ENCODE results near the gene PDE7B.

PDE7B gene

GRCh38 chr6:136173519-136174507 is 322.3 kb downstream of the PDE7B start:
- no peak for DNase-seq (ENCODE audit: extremely low read depth in 1 of 2, low read depth in 1 of 2)

- no peak for DNase-seq (ENCODE audit: extremely low read depth in 1 of 2, low read depth in 1 of 2)
Observed at GRCh38 chr6:136174510-136174909, 323.0 kb downstream of the PDE7B start.

GRCh38 chr6:136175873-136176272 is 324.4 kb downstream of the PDE7B start:
- no peak for DNase-seq (ENCODE audit: extremely low read depth in 1 of 2, low read depth in 1 of 2)

DNA sequence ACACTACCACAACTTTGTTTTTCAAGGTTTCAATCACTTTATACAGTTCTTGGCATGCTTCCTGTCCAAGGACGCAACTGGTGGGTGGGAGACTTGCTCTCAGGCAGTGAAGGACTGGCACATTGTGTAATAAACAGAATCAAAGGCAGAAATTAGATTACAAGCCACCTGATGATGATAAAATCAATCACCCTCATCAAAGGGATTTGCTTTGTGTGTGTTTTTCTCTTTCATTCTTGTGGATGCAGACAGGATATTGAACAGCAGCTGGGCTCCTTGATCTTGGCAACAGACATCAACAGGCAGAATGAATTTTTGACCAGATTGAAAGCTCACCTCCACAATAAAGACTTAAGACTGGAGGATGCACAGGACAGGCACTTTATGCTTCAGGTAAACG is 327.2 kb downstream of the PDE7B start:
- DNase-seq (ENCODE audit: extremely low read depth in 1 of 2, low read depth in 1 of 2), result no peak

DNA sequence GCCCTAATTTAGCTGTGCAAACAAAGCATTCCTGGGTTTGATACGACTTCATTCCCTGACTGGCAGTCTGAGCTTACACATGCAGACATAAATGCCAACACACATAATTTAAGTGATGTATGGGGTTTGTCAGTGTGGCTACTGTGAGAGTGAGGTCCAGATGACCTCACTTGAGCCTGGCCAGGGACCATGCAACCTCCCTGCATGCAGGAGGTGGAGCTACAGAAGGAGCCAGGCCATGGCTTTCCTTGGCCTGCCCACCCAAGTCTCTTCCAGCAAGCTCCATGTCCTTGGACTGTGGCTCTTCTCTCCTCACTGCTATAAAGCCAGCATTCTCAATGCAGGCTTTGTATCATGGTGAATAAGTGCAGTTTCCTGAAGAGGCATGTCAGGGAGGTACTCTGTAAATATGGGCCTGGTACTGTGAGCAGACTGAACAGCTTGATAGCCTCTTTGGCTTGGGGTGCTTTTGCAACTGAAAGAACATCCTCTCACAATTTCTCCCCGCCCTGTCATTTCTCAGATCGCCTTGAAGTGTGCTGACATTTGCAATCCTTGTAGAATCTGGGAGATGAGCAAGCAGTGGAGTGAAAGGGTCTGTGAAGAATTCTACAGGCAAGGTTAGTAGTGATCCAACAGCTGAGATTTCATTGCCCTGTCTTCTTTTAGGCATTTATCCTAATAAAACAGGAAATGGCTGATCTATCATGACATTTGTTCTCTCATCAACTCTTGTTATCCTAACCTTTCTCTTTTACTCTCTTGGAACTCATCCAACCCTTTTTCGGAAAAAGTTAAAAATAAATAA is 329.4 kb downstream of the PDE7B start:
- no peak for DNase-seq (ENCODE audit: extremely low read depth in 1 of 2, low read depth in 1 of 2)

- DNase-seq (ENCODE audit: extremely low read depth in 1 of 2, low read depth in 1 of 2), result no peak
Observed at GRCh38 chr6:136181512-136181833, 330.0 kb downstream of the PDE7B start.

DNA sequence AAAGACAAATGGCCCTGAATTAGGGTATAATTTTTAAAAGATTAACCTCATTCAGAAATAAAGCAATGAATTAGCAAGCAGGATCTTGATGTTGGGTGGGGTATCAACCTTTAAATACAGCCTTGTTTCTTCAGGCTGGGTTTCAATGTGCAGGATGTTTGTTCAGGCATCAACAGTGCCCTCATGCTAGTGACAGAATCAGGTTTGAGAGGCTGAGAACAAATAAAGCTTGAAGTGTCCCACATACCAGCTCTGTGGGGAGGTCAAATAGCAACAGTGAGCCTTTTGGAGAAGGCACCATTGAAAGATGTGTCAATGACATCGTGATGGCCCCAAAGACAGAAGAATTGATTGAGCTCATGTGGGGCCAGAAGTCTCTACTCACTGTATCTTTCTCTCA is 330.4 kb downstream of the PDE7B start:
- no peak for DNase-seq (ENCODE audit: extremely low read depth in 1 of 2, low read depth in 1 of 2)

DNA sequence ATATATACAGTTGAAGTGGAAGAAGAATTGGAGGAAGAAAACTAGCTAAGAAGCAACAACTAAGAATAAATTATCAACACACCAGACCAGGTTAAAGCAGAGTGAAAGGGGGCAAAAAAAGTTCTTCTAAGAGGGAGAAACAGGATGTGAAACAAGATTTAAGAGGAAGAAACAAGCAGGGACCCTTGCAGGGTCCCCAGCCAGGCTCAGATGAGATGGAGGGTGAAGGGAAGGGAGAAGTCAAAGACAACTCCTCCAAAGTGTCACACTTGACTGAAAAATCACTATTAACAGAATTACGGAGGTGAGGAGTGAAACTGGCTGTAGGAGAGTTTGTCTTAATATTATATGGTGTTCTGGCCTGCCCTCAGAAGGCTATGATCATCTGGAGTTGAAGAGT is 333.2 kb downstream of the PDE7B start:
- DNase-seq (ENCODE audit: extremely low read depth in 1 of 2, low read depth in 1 of 2), result no peak

DNA sequence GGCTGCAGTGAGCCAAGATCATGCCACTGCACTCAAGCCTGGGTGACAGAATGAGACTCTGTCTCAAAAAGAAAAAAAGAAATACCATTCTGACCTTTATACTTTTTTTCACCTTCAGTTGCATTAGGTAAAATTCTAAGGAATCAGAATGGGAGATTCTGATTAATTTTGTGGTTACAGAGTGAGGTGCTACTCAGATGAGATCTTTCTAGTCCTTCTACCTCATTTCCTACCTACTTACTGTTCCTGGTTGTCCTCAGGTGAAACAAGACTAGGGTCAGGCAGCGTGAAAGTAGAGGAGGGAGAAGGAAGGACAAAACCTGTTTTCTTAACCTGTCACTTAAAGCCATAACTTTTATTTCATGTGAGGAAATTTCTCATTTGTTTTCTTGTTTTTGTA is 334.9 kb downstream of the PDE7B start:
- DNase-seq (ENCODE audit: extremely low read depth in 1 of 2, low read depth in 1 of 2), result no peak

GRCh38 chr6:136188486-136188885 is 337.0 kb downstream of the PDE7B start:
- DNase-seq (ENCODE audit: extremely low read depth in 1 of 2, low read depth in 1 of 2), result no peak

DNA sequence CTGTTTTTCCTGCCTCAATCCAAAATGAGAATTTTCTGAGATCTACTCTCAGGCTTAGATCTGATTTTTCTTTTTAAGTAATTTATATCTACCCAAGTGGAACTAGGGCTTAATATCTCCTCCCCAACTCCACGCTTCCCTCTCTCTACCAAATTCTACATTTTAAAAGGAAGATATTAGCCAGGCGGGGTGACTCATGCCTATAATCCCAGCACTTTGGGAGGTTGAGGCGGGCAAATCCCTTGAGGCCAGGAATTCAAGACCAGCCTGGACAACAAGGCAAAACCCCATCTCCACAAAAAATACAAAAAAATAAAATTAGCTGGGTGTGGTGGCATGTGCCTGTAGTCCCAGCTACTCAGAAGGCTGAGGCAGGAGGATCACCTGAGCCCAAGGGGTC is 337.6 kb downstream of the PDE7B start:
- DNase-seq (ENCODE audit: extremely low read depth in 1 of 2, low read depth in 1 of 2), result no peak

- DNase-seq (ENCODE audit: extremely low read depth in 1 of 2, low read depth in 1 of 2), result no peak
Observed at GRCh38 chr6:136191606-136192312, 340.3 kb downstream of the PDE7B start.

- no peak for DNase-seq (ENCODE audit: extremely low read depth in 1 of 2, low read depth in 1 of 2)
Observed at GRCh38 chr6:136192902-136193301, 341.4 kb downstream of the PDE7B start.

DNA sequence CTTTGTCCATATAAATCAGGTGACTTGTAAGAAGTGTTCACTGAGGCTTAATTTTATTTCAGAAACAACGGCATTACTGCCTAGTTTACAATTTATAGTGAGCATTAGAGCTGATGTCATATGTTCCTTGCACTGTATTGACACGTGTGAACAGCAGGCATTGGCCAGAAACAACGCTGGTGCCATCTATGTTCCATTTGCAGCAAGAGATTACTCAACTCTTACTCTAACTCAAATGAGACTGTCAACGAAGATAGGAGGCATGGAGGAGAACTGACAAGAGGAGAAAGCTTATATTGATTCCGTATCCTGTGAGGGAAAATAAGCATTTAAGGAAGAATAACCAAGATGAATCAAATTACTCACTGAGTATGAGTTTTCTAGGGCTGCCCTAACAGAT is 350.2 kb downstream of the PDE7B start:
- no peak for DNase-seq (ENCODE audit: extremely low read depth in 1 of 2, low read depth in 1 of 2)

- DNase-seq (ENCODE audit: extremely low read depth in 1 of 2, low read depth in 1 of 2), result no peak
Observed at GRCh38 chr6:136208783-136209182, 357.3 kb downstream of the PDE7B start.

GRCh38 chr6:136209496-136209895 is 358.0 kb downstream of the PDE7B start:
- no peak for DNase-seq (ENCODE audit: extremely low read depth in 1 of 2, low read depth in 1 of 2)

- no peak for DNase-seq (ENCODE audit: extremely low read depth in 1 of 2, low read depth in 1 of 2)
Observed at GRCh38 chr6:136210398-136211165, 359.1 kb downstream of the PDE7B start.

DNA sequence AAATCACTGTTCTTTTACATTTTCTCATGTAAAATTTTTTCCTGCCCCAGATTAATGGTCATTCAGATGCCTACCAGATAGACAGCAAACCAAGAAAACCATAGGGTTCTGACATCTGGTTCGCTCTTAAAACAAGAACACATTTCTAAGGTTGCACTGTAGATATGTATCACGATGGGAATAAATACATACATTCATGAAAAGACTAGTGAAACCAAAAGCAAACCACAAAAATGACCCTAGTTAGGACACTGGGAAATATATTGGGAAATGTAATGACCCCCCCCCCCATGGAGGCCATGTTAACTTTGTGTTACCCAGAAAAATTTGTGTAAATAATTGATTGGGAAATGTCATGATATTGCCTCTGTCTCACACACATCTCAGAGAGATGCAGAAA is 361.1 kb downstream of the PDE7B start:
- DNase-seq (ENCODE audit: extremely low read depth in 1 of 2, low read depth in 1 of 2), result no peak

GRCh38 chr6:136213012-136213539 is 361.6 kb downstream of the PDE7B start:
- DNase-seq (ENCODE audit: extremely low read depth in 1 of 2, low read depth in 1 of 2), result no peak

DNA sequence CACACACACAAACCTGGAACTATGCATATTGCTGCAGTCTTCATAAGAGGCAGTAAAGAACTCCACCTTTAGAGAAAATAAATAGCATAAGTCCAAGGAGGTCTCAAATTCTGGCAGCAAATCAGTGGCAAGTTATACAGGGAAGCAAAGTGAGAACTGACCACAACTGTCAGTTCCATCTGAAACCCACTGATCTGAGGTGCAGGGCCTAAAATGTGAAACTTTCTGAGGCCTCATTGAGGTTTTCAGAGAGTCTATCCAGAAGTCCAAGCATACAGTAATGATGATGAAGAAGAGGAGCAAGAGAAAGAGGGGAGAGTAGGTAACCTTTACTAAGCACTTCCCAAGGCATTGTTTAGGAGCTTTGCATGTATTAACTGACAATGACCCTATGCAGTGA is 362.4 kb downstream of the PDE7B start:
- DNase-seq (ENCODE audit: extremely low read depth in 1 of 2, low read depth in 1 of 2), result no peak

Measured in activated CD8-positive, alpha-beta memory T cell treated with anti-CD3 and anti-CD28 coated beads for 1 hour (primary cell).